ENCODE results near the gene ROR1. TPM values are rescaled to one million over a fixed set of nuclear protein-coding genes. Genes with fewer than 3 reads are reported as not detected.

ROR1 gene
- total RNA-seq, 6 experiments from 2014 or later = 0.04 to 0.58 (median 0.37) TPM

DNA sequence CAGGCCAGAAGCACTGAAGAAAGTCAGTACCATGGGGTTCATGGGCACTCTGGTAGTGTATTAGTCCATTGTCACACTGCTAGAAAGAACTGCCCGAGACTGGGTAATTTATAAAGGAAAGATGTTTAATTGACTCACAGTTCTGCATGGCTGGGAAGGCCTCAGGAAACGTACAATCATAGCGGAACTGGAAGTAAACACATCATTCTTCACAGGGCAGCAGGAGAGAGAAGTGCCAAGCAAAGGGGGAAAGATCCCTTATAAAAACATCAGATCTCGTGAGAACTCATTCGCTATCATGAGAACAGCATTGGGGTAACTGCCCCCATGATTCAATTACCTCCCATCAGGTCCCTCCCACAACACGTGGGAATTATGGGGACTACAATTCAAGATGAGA is 20.2 kb upstream of the ROR1 start:
- Histone ChIP-seq H3K9me3 (no peaks in the 10 kb centered on the region), H3K4me1 (no peaks in the 10 kb centered on the region), H3K27me3 (no peaks in the 10 kb centered on the region), H3K27ac (no peak overlapping the region), H3K4me3 (no peak overlapping the region), H3K36me3 (no peaks in the 10 kb centered on the region)
- 62% methylated on average over 6 of the region's 6 CpGs for WGBS (ENCODE audit: insufficient coverage, low coverage, low lambda C conversion rate, missing lambda C conversion rate)
- TF ChIP-seq POLR2A (IDR thresholded peaks at IDR 0.05) = no peak
- TF ChIP-seq, protein P1, sequence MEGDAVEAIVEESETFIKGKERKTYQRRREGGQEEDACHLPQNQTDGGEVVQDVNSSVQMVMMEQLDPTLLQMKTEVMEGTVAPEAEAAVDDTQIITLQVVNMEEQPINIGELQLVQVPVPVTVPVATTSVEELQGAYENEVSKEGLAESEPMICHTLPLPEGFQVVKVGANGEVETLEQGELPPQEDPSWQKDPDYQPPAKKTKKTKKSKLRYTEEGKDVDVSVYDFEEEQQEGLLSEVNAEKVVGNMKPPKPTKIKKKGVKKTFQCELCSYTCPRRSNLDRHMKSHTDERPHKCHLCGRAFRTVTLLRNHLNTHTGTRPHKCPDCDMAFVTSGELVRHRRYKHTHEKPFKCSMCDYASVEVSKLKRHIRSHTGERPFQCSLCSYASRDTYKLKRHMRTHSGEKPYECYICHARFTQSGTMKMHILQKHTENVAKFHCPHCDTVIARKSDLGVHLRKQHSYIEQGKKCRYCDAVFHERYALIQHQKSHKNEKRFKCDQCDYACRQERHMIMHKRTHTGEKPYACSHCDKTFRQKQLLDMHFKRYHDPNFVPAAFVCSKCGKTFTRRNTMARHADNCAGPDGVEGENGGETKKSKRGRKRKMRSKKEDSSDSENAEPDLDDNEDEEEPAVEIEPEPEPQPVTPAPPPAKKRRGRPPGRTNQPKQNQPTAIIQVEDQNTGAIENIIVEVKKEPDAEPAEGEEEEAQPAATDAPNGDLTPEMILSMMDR (IDR thresholded peaks at IDR 0.05) = no peak
- DNase-seq (no peak), ATAC-seq (no peak)
- intact Hi-C loops (cut with DNase I) = no loop called here

DNA sequence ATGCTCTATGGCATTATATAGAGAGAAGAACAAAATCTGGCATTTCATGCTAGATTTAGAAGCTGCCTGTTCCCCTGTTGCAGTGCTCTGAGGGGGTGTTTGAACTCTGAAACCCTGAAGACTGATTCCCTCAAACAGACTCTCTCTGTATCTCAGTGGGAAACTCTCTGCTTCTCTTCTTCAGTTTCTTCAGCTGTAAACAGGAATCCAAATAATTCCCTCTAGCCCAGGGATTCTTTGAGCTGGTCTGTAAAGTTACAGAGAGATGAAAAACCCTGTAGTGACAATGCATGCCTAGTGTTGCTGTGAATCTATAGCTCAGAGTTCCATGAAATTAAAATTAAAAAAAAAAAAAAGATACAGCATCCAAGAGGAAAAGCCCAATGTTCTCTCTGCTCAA is 17.0 kb upstream of the ROR1 start:
- DNase-seq (no peak), ATAC-seq (no peak)
- H3K4me1 ChIP-seq = no peaks in the 10 kb centered on the region
- H3K9me3 ChIP-seq = no peaks in the 10 kb centered on the region
- no peaks in the 10 kb centered on the region for H3K36me3 ChIP-seq
- intact Hi-C loops (cut with DNase I) = no loop called here
- no peaks in the 10 kb centered on the region for H3K27me3 ChIP-seq
- TF ChIP-seq, protein P1 (IDR thresholded peaks at IDR 0.05) = no peak
- TF ChIP-seq POLR2A (IDR thresholded peaks at IDR 0.05) = no peak
- H3K4me3 ChIP-seq = no peak overlapping the region
- H3K27ac ChIP-seq = no peak overlapping the region

DNA sequence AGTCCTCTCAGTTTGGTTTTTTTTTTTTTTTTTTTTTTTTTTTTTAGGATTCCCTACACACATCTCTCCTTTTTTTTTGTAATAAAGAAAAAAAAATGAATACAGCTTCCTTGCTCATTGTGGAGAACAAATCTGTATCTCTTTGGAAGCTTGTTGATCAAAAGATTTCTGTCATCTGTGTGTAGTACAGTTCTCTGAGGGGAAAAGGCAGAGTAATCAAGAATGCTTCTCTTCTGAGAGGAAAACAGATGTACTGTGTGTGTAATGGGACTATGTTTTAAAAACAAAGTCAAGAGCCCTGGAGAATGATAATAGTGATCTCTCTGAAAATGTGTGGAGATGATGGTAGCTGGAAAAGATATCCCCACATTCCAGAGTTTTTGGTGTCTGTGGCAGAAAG is 16.5 kb upstream of the ROR1 start:
- no peak for DNase-seq
- ATAC-seq = no peak
- Histone ChIP-seq H3K4me3 (no peak overlapping the region), H3K4me1 (no peaks in the 10 kb centered on the region), H3K27ac (no peak overlapping the region), H3K9me3 (no peaks in the 10 kb centered on the region), H3K36me3 (no peaks in the 10 kb centered on the region), H3K27me3 (no peaks in the 10 kb centered on the region)
- intact Hi-C loops (cut with DNase I) = no loop called here
- TF ChIP-seq, protein P1 (IDR thresholded peaks at IDR 0.05) = no peak
- no peak for TF ChIP-seq POLR2A (IDR thresholded peaks at IDR 0.05)

DNA sequence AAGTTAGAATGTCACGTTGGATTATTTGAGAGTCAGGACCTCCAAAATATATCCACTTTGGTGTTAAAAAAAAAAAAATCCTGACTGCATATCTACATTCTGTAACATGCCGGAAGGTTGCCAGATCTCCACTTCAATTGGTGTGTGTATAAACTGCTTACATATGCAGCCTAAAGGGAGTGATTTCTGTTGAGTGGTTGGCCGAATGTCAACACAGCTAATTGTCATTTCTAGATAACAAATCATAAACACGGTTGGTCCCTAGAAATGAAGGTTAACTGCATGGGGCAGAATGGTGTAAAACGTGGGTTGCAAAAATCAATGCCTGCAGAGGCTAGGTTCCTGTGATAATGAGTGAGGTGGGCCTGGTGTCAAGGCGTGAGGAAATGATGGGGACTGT is 15.0 kb upstream of the ROR1 start:
- no peak for ATAC-seq
- 48% methylated on average over 6 of the region's 6 CpGs for WGBS (ENCODE audit: insufficient coverage, low coverage, low lambda C conversion rate, missing lambda C conversion rate)
- H3K4me3 ChIP-seq = no peak overlapping the region
- no peak overlapping the region for H3K27ac ChIP-seq
- intact Hi-C loops (cut with DNase I) = no loop called here
- no peaks in the 10 kb centered on the region for H3K36me3 ChIP-seq
- no peaks in the 10 kb centered on the region for H3K9me3 ChIP-seq
- no peaks in the 10 kb centered on the region for H3K4me1 ChIP-seq
- TF ChIP-seq, protein P1 (IDR thresholded peaks at IDR 0.05) = no peak
- no peak for TF ChIP-seq POLR2A (IDR thresholded peaks at IDR 0.05)
- no peak for DNase-seq
- H3K27me3 ChIP-seq = no peaks in the 10 kb centered on the region

DNA sequence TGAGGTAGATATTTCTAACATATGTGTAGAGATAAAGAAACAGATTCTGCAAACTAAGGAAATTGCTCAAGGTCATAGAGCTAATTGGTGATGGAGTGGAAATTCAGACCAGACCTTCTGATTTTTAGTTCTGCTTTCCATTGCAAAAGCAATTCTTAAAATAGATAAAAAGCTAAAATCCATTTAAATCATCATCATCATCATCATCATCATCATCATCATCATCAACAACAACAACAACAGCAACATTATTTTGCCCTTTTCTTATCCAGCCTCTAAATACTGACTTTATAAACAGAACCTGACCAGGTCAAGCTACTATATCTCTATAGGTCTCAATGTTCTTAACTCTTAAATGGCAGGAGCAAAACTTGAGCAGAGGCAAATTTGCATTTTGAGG is 14.0 kb upstream of the ROR1 start:
- DNase-seq (no peak), ATAC-seq (no peak)
- H3K9me3 ChIP-seq = no peaks in the 10 kb centered on the region
- H3K36me3 ChIP-seq = no peaks in the 10 kb centered on the region
- TF ChIP-seq POLR2A (IDR thresholded peaks at IDR 0.05) = no peak
- TF ChIP-seq, protein P1 (IDR thresholded peaks at IDR 0.05) = no peak
- no peaks in the 10 kb centered on the region for H3K4me1 ChIP-seq
- intact Hi-C loops (cut with DNase I) = no loop called here
- no peaks in the 10 kb centered on the region for H3K27me3 ChIP-seq
- H3K4me3 ChIP-seq = no peak overlapping the region
- H3K27ac ChIP-seq = no peak overlapping the region

Measured in right lobe of liver (tissue), 6 donors.